Omental fat pad (tissue), 4 donors: ENCODE measurements around the gene CDKL4. TPM values are rescaled to one million over a fixed set of nuclear protein-coding genes. Genes with fewer than 3 reads are reported as not detected.

ENCODE experiments used
- ATAC-seq: fragments of 150-250 bp; one replicate; pipeline ENCODE4 v1.9.1; 2016; ENCODE audit warnings: mild to moderate bottlenecking, moderate library complexity; ENCODE audit not compliant: low FRiP score
- DNase-seq: peaks from one replicate; pipeline ENCODE4 v3.0.0-alpha.2; 2019; ENCODE audit warnings: low spot score
- CTCF ChIP-seq, 3 donors: fragments of 450-650 bp; IDR thresholded peaks; one replicate each; pipeline ENCODE4 v1.5.1; 2016 to 2017; ENCODE audit warnings: antibody characterized with exemption in 3 of 3, mild to moderate bottlenecking in 3 of 3, moderate library complexity in 2 of 3
- total RNA-seq, 4 donors: library from RNA; depleted of rRNA; stranded (reverse); fragments of >200 nt; gene quantifications; one replicate each; pipeline ENCODE4 v1.1.0, GENCODE V29; 2016

CDKL4 gene
- total RNA-seq, 4 donors from 2014 or later: 0.65 to 0.72 TPM; not detected in 2

- no peak for TF ChIP-seq CTCF (IDR thresholded peaks at IDR 0.05)
- no peak for DNase-seq
- ATAC-seq: no peak
Measured at GRCh38 chr2:39266916-39267434, 23.2 kb upstream of the CDKL4 start.

GRCh38 chr2:39266139-39266805, 22.5 kb upstream of the CDKL4 start:
- no peak for ATAC-seq

GRCh38 chr2:39265315-39265714, 21.5 kb upstream of the CDKL4 start:
- ATAC-seq: no peak
- TF ChIP-seq CTCF (IDR thresholded peaks at IDR 0.05): no peak
- DNase-seq: no peak

More at GRCh38 chr2:39266139-39266805, 22.5 kb upstream of the CDKL4 start:
- DNase-seq: no peak
- TF ChIP-seq CTCF (IDR thresholded peaks at IDR 0.05): no peak

- ATAC-seq: no peak
- TF ChIP-seq CTCF (IDR thresholded peaks at IDR 0.05): no peak
- DNase-seq: no peak
Measured at GRCh38 chr2:39264733-39265132, 21.0 kb upstream of the CDKL4 start.

GRCh38 chr2:39260087-39260486, 16.3 kb upstream of the CDKL4 start:
- no peak for TF ChIP-seq CTCF (IDR thresholded peaks at IDR 0.05)
- no peak for ATAC-seq

GRCh38 chr2:39256040-39256439, 12.3 kb upstream of the CDKL4 start:
- ATAC-seq: no peak
- TF ChIP-seq CTCF (IDR thresholded peaks at IDR 0.05): no peak
- no peak for DNase-seq

More at GRCh38 chr2:39260087-39260486, 16.3 kb upstream of the CDKL4 start:
- no peak for DNase-seq

- TF ChIP-seq CTCF (IDR thresholded peaks at IDR 0.05): no peak
- DNase-seq (no peak), ATAC-seq (no peak)
Measured at GRCh38 chr2:39252888-39253518, 9.2 kb upstream of the CDKL4 start.
